SK-MEL-5 (cell line): ENCODE data around the gene CD59. TPM values are rescaled to one million over a fixed set of nuclear protein-coding genes. Genes with fewer than 3 reads are reported as not detected.

Experiments
- DNase-seq: peaks from one replicate; pipeline ENCODE4 v3.0.0-alpha.2; 2016; ENCODE audit warnings: low read depth, low spot score
- in situ Hi-C: cut with HindIII; loops from 2 replicates; pipeline ENCODE4 v1.10.0; 2016; ENCODE audit warnings: low sequenced_read_pairs, high pct_unique_total_duplicates, low pct_unique_long_range_greater_than_20kb
- total RNA-seq: library from RNA; depleted of rRNA; stranded (reverse); fragments of >200 nt; shearing (Covaris generic); gene quantifications from 2 replicates; pipeline ENCODE4 v1.2.3, GENCODE V29; 2014

The CD59 gene
- total RNA-seq, 1 experiment from 2014 or later, result 634 TPM

GRCh38 chr11:33701302-33702230 lies 34.7 kb downstream of the CD59 start:
- in situ Hi-C loops, result no loop called here
- DNase-seq, result peak; percentile 97

- in situ Hi-C loops, result no loop called here
- peak; percentile 58 for DNase-seq
Observed at GRCh38 chr11:33700502-33701271, 35.5 kb downstream of the CD59 start, which contains the start of gene C11orf91. Gene C11orf91, minus strand, starts transcription at chr11:33700826. Its CDS starts 86 bp downstream, at chr11:33700740.

- in situ Hi-C loops, result no loop called here
Observed at GRCh38 chr11:33700063-33700501, 36.1 kb downstream of the CD59 start.

GRCh38 chr11:33699515-33700062 lies 36.6 kb downstream of the CD59 start:
- in situ Hi-C loops, result no loop called here
- no peak for DNase-seq

More at GRCh38 chr11:33700063-33700501, 36.1 kb downstream of the CD59 start:
- DNase-seq, result no peak

- no peak for DNase-seq
- in situ Hi-C loops, result no loop called here
Observed at GRCh38 chr11:33698921-33699320, 37.3 kb downstream of the CD59 start.

GRCh38 chr11:33697997-33698396 lies 38.2 kb downstream of the CD59 start:
- DNase-seq, result peak; percentile 66
- in situ Hi-C loops, result no loop called here

GRCh38 chr11:33696931-33697638 lies 39.1 kb downstream of the CD59 start:
- in situ Hi-C loops, result no loop called here
- no peak for DNase-seq

- no peak for DNase-seq
- in situ Hi-C loops, result no loop called here
Observed at GRCh38 chr11:33696411-33696810, 39.8 kb downstream of the CD59 start.

- in situ Hi-C loops, result no loop called here
- DNase-seq, result peak; percentile 32
Observed at GRCh38 chr11:33695051-33695566, 41.1 kb downstream of the CD59 start.

- DNase-seq, result no peak
- in situ Hi-C loops, result no loop called here
Observed at GRCh38 chr11:33694346-33695050, 41.7 kb downstream of the CD59 start.

GRCh38 chr11:33692541-33692940 lies 43.7 kb downstream of the CD59 start:
- no peak for DNase-seq
- in situ Hi-C loops, result no loop called here

- peak; percentile 90 for DNase-seq
- in situ Hi-C loops, result no loop called here
Observed at GRCh38 chr11:33692013-33692504, 44.2 kb downstream of the CD59 start.

GRCh38 chr11:33691066-33691864 lies 45.0 kb downstream of the CD59 start:
- DNase-seq, result no peak
- in situ Hi-C loops, result no loop called here

- in situ Hi-C loops, result no loop called here
- DNase-seq, result peak; percentile 81
Observed at GRCh38 chr11:33690290-33691065, 45.7 kb downstream of the CD59 start.

- in situ Hi-C loops, result no loop called here
- no peak for DNase-seq
Observed at GRCh38 chr11:33689501-33689900, 46.7 kb downstream of the CD59 start.
